Natural killer cell (primary cell): ENCODE measurements around the gene SMARCE1. TPM values are rescaled to one million over a fixed set of nuclear protein-coding genes. Genes with fewer than 3 reads are reported as not detected.

Source experiments
- ATAC-seq, 3 donors: fragments of 150-1000 bp in 2 of 3; fragments of 200-7000 bp in 1 of 3; cut with Tn5 transposase; 1 replicate in 1 of 3; 2 replicates in 2 of 3; pipeline ENCODE4 v1.10.0; 2021; ENCODE audit warnings: mild to moderate bottlenecking in 2 of 3, moderate library complexity in 2 of 3
- DNase-seq, 2 donors: peaks; one replicate each; pipeline versions ENCODE4 v3.0.0 to v3.0.0-alpha.2; 2013 to 2021; ENCODE audit warnings: mixed read lengths in 1 of 2
- H3K27ac ChIP-seq: one replicate; pipeline ENCODE4 v1.5.1; 2013; ENCODE audit warnings: mild to moderate bottlenecking, low read length
- H3K27me3 ChIP-seq: one replicate; pipeline ENCODE4 v1.6.1; 2013; ENCODE audit warnings: low read length; ENCODE audit not compliant: control insufficient read depth, insufficient read depth
- H3K36me3 ChIP-seq: one replicate; pipeline ENCODE4 v1.6.1; 2013; ENCODE audit warnings: low read length; ENCODE audit not compliant: control insufficient read depth, insufficient read depth
- H3K4me1 ChIP-seq: one replicate; pipeline ENCODE4 v1.6.1; 2013; ENCODE audit warnings: low read length; ENCODE audit not compliant: control insufficient read depth, insufficient read depth
- H3K4me3 ChIP-seq: one replicate; pipeline ENCODE4 v1.5.1; 2013; ENCODE audit warnings: low read length
- H3K9me3 ChIP-seq: one replicate; pipeline ENCODE4 v1.6.1; 2013; ENCODE audit warnings: low read length; ENCODE audit not compliant: control insufficient read depth, insufficient read depth
- H3K27ac Mint-ChIP-seq, 2 donors: one replicate each; pipeline ENCODE4 v1.8.0; 2022; ENCODE audit warnings: mild to moderate bottlenecking in 2 of 2, mixed read lengths in 2 of 2, moderate library complexity in 1 of 2
- H3K27me3 Mint-ChIP-seq, 2 donors: one replicate each; pipeline ENCODE4 v1.8.0; 2022; ENCODE audit warnings: low read depth in 2 of 2, mixed read lengths in 2 of 2
- H3K36me3 Mint-ChIP-seq: one replicate; pipeline ENCODE4 v1.8.0; 2022; ENCODE audit warnings: mixed read lengths
- H3K4me1 Mint-ChIP-seq, 2 donors: one replicate each; pipeline ENCODE4 v1.8.0; 2022; ENCODE audit warnings: mixed read lengths in 2 of 2
- H3K4me3 Mint-ChIP-seq: one replicate; pipeline ENCODE4 v1.8.0; 2022; ENCODE audit warnings: mild to moderate bottlenecking, moderate library complexity, mixed read lengths
- H3K9me3 Mint-ChIP-seq, 2 donors: one replicate each; pipeline ENCODE4 v1.8.0; 2022; ENCODE audit warnings: mixed read lengths in 2 of 2
- CTCF ChIP-seq: fragments of 200-600 bp; IDR thresholded peaks from one replicate; pipeline ENCODE4 v1.8.0; 2022; ENCODE audit warnings: antibody characterized with exemption
- WGBS: methylation state at CpG from one replicate; pipeline ENCODE4 v1.1.7; 2013; ENCODE audit warnings: missing lambda C conversion rate; ENCODE audit not compliant: insufficient coverage; 5-methylcytosine and 5-hydroxymethylcytosine counted together
- intact Hi-C: fragments of 100-400 bp; cut with micrococcal nuclease; formaldehyde crosslinking; loops from one replicate; pipeline ENCODE4 v1.14.2; 2022
- total RNA-seq, 4 donors: library from RNA; stranded (reverse); fragments of 120-200 nt in 1 of 4; gene quantifications; one replicate each; pipeline versions ENCODE4 v1.2.3 to v1.2.4, GENCODE V29; 2013 to 2022

Gene SMARCE1
- total RNA-seq, 3 donors from 2014 or later (not counting 1 experiment from before 2014, with no cell fraction given): 87.8 to 102 (median 101) TPM

GRCh38 chr17:40606548-40607353 is 40.9 kb downstream of the SMARCE1 start:
- DNase-seq (peak in 1 of 2 donors; percentile 16), ATAC-seq (no peak)
- Histone ChIP-seq H3K4me3 (no peak overlapping the region), H3K4me1 (peaks cover 63% of the 10 kb centered on the region), H3K27me3 (no peaks in the 10 kb centered on the region), H3K9me3 (no peaks in the 10 kb centered on the region), H3K27ac (peak overlapping the region; percentile 85), H3K36me3 (no peaks in the 10 kb centered on the region)
- H3K9me3 Mint-ChIP-seq: no peaks in the 10 kb centered on the region
- 85% methylated on average over 10 of the region's 10 CpGs for WGBS
- peak overlapping the region; percentile 89 to 92 for H3K27ac Mint-ChIP-seq
- no peak for TF ChIP-seq CTCF
- intact Hi-C loops: loop anchor here (5.0 kb wide), 1 partner anchor 41 kb away; the partner anchor contains the start of gene SMARCE1
- H3K4me1 Mint-ChIP-seq: peaks cover 46 to 47% of the 10 kb centered on the region in 2 donors
- peaks cover 0 to 3% of the 10 kb centered on the region in 2 donors for H3K27me3 Mint-ChIP-seq
- no peaks in the 10 kb centered on the region for H3K36me3 Mint-ChIP-seq
- peak overlapping the region; percentile 78 for H3K4me3 Mint-ChIP-seq

- no peak overlapping the region for H3K4me3 ChIP-seq
- H3K4me3 Mint-ChIP-seq: no peak overlapping the region
- peaks cover 0 to 3% of the 10 kb centered on the region in 2 donors for H3K27me3 Mint-ChIP-seq
- intact Hi-C loops: loop anchor here (5.0 kb wide), 1 partner anchor 42 kb away; the partner anchor contains the start of gene SMARCE1
- TF ChIP-seq CTCF: no peak
- DNase-seq (peak in 1 of 2 donors; percentile 79), ATAC-seq (no peak)
- H3K27ac Mint-ChIP-seq: peak overlapping the region; percentile 34 to 70
- no peaks in the 10 kb centered on the region for H3K9me3 Mint-ChIP-seq
- no peaks in the 10 kb centered on the region for H3K9me3 ChIP-seq
- H3K4me1 Mint-ChIP-seq: peaks cover 43% of the 10 kb centered on the region in 2 donors
- H3K4me1 ChIP-seq: peaks cover 63% of the 10 kb centered on the region
- no peaks in the 10 kb centered on the region for H3K36me3 Mint-ChIP-seq
- no peaks in the 10 kb centered on the region for H3K27me3 ChIP-seq
- H3K36me3 ChIP-seq: no peaks in the 10 kb centered on the region
- WGBS: 65% methylated on average over 6 of the region's 6 CpGs
- peak overlapping the region; percentile 34 for H3K27ac ChIP-seq
Measured at GRCh38 chr17:40605306-40605705, 42.3 kb downstream of the SMARCE1 start.

- peaks cover 36 to 38% of the 10 kb centered on the region in 2 donors for H3K4me1 Mint-ChIP-seq
- peaks cover 0 to 3% of the 10 kb centered on the region in 2 donors for H3K27me3 Mint-ChIP-seq
- H3K27ac Mint-ChIP-seq: peak overlapping the region in 1 of 2 donors; percentile 70
- H3K9me3 ChIP-seq: no peaks in the 10 kb centered on the region
- H3K4me3 Mint-ChIP-seq: no peak overlapping the region
- ATAC-seq (no peak), DNase-seq (no peak)
- peaks cover 66% of the 10 kb centered on the region for H3K4me1 ChIP-seq
- H3K4me3 ChIP-seq: no peak overlapping the region
- no peaks in the 10 kb centered on the region for H3K27me3 ChIP-seq
- no peaks in the 10 kb centered on the region for H3K36me3 Mint-ChIP-seq
- WGBS: 96% methylated on average over 8 of the region's 8 CpGs
- H3K9me3 Mint-ChIP-seq: no peaks in the 10 kb centered on the region
- H3K36me3 ChIP-seq: no peaks in the 10 kb centered on the region
- intact Hi-C loops: loop anchor here (5.0 kb wide), 1 partner anchor 43 kb away; the partner anchor contains the start of gene SMARCE1
- no peak for TF ChIP-seq CTCF
- H3K27ac ChIP-seq: peak overlapping the region; percentile 34
Measured at GRCh38 chr17:40604327-40605080, 43.1 kb downstream of the SMARCE1 start.
